HG03139 (cell line): ENCODE measurements around the gene TMEM256.
"Not testable (repeated sequence)": the region's sequence is repeated elsewhere in the genome, so short reads cannot be mapped to it uniquely, and the experiment has no call there.

Experiments
- ATAC-seq: cut with Tn5 transposase; IDR thresholded peaks from one replicate; pipeline ENCODE4 v1.9.1; 2021; ENCODE audit not compliant: unreplicated experiment

TMEM256 gene

GRCh38 chr17:7384489-7385081 is 19.3 kb downstream of the TMEM256 start:
- no peak for ATAC-seq

GRCh38 chr17:7383742-7384488 is 20.0 kb downstream of the TMEM256 start:
- ATAC-seq = no peak

GRCh38 chr17:7383371-7383741 is 20.5 kb downstream of the TMEM256 start:
- ATAC-seq = no peak

- ATAC-seq = no peak
Measured at GRCh38 chr17:7382901-7383300, 21.0 kb downstream of the TMEM256 start.

- ATAC-seq = no peak
Measured at GRCh38 chr17:7380855-7381683, 22.8 kb downstream of the TMEM256 start, which contains the start of gene TNK1. Gene TNK1 (plus strand): TSS chr17:7381089. CDS start chr17:7382927, 1,838 bp downstream.

- no peak for ATAC-seq
Measured at GRCh38 chr17:7380321-7380720, 23.6 kb downstream of the TMEM256 start.

GRCh38 chr17:7379134-7379533 is 24.8 kb downstream of the TMEM256 start:
- no peak for ATAC-seq

- no peak for ATAC-seq
Measured at GRCh38 chr17:7374353-7374752, 29.5 kb downstream of the TMEM256 start.

- ATAC-seq = no peak
Measured at GRCh38 chr17:7370853-7371252, 33.0 kb downstream of the TMEM256 start.

GRCh38 chr17:7369825-7370224 is 34.1 kb downstream of the TMEM256 start:
- ATAC-seq = no peak

GRCh38 chr17:7368599-7368994 is 35.3 kb downstream of the TMEM256 start:
- not testable (repeated sequence) for ATAC-seq

- no peak for ATAC-seq
Measured at GRCh38 chr17:7367918-7368598, 35.8 kb downstream of the TMEM256 start.

- ATAC-seq = no peak
Measured at GRCh38 chr17:7367083-7367482, 36.8 kb downstream of the TMEM256 start.

GRCh38 chr17:7365963-7366362 is 37.9 kb downstream of the TMEM256 start:
- ATAC-seq = not testable (repeated sequence)

- ATAC-seq = no peak
Measured at GRCh38 chr17:7363311-7363710, 40.6 kb downstream of the TMEM256 start.

GRCh38 chr17:7361906-7362305 is 42.0 kb downstream of the TMEM256 start:
- no peak for ATAC-seq

GRCh38 chr17:7357381-7357780 is 46.5 kb downstream of the TMEM256 start:
- ATAC-seq = no peak

GRCh38 chr17:7356756-7357155 is 47.1 kb downstream of the TMEM256 start:
- no peak for ATAC-seq

GRCh38 chr17:7356072-7356549 is 47.8 kb downstream of the TMEM256 start:
- ATAC-seq = no peak

GRCh38 chr17:7355573-7355972 is 48.3 kb downstream of the TMEM256 start:
- no peak for ATAC-seq

- no peak for ATAC-seq
Measured at GRCh38 chr17:7355053-7355452, 48.8 kb downstream of the TMEM256 start, which contains the start of gene TMEM95. Gene TMEM95 (plus strand): TSS chr17:7355156. CDS start chr17:7355205, 49 bp downstream.
